Chondrocyte (in vitro differentiated cells): ENCODE data around the gene LDAH. TPM values are rescaled to one million over a fixed set of nuclear protein-coding genes. Genes with fewer than 3 reads are reported as not detected.
A peak's percentile ranks its signal among the peaks of the same experiment; 100 is the strongest.

ENCODE experiments used
- DNase-seq: peaks from one replicate; pipeline ENCODE4 v3.0.0; 2021; ENCODE audit warnings: mixed read lengths, low spot score
- H3K27ac Mint-ChIP-seq: one replicate; pipeline ENCODE4 v1.8.0; 2021; ENCODE audit warnings: mild to moderate bottlenecking, moderate library complexity, mixed read lengths; ENCODE audit not compliant: unreplicated experiment
- H3K27me3 Mint-ChIP-seq: 2 replicates; pipeline ENCODE4 v1.8.0; 2021; ENCODE audit warnings: low read depth, mixed read lengths
- H3K36me3 Mint-ChIP-seq: 2 replicates; pipeline ENCODE4 v1.8.0; 2021; ENCODE audit warnings: low read depth, mixed read lengths
- H3K4me1 Mint-ChIP-seq: 2 replicates; pipeline ENCODE4 v1.8.0; 2021; ENCODE audit warnings: low read depth, mild to moderate bottlenecking, mixed read lengths
- H3K4me3 Mint-ChIP-seq: one replicate; pipeline ENCODE4 v1.8.0; 2021; ENCODE audit warnings: mild to moderate bottlenecking, moderate library complexity, mixed read lengths; ENCODE audit not compliant: unreplicated experiment
- H3K9me3 Mint-ChIP-seq: 2 replicates; pipeline ENCODE4 v1.8.0; 2021; ENCODE audit warnings: low read depth, mixed read lengths
- CTCF ChIP-seq: fragments of 200-600 bp; sonication (generic); IDR thresholded peaks from 2 replicates; pipeline ENCODE4 v1.5.0; 2021; ENCODE audit warnings: antibody characterized with exemption, mild to moderate bottlenecking, moderate library complexity
- total RNA-seq: library from RNA; stranded (reverse); gene quantifications from 3 replicates; pipeline ENCODE4 v1.2.1, GENCODE V29; 2021

LDAH gene
- total RNA-seq, 1 donor from 2014 or later: 18.1 TPM

- Mint-ChIP-seq H3K36me3 (peaks cover 7% of the 10 kb centered on the region), H3K4me3 (peak overlapping the region; percentile 31), H3K9me3 (no peaks in the 10 kb centered on the region), H3K27ac (peak overlapping the region; percentile 32), H3K27me3 (peaks cover 12% of the 10 kb centered on the region), H3K4me1 (peaks cover 65% of the 10 kb centered on the region)
- no peak for TF ChIP-seq CTCF
- DNase-seq: no peak
These were observed 150.5 kb downstream of the LDAH start for GRCh38 chr2:20672201-20672951.

GRCh38 chr2:20671736-20672080, 151.2 kb downstream of the LDAH start:
- no peak overlapping the region for H3K27ac Mint-ChIP-seq

GRCh38 chr2:20671036-20671735, 151.7 kb downstream of the LDAH start:
- Mint-ChIP-seq H3K9me3 (no peaks in the 10 kb centered on the region), H3K4me1 (peaks cover 66% of the 10 kb centered on the region), H3K27me3 (peaks cover 12% of the 10 kb centered on the region), H3K27ac (no peak overlapping the region), H3K4me3 (no peak overlapping the region), H3K36me3 (peaks cover 7% of the 10 kb centered on the region)
- DNase-seq: no peak
- TF ChIP-seq CTCF: no peak

More at GRCh38 chr2:20671736-20672080, 151.2 kb downstream of the LDAH start:
- Mint-ChIP-seq H3K36me3 (peaks cover 7% of the 10 kb centered on the region), H3K4me3 (no peak overlapping the region), H3K9me3 (no peaks in the 10 kb centered on the region), H3K4me1 (peaks cover 65% of the 10 kb centered on the region), H3K27me3 (peaks cover 12% of the 10 kb centered on the region)
- no peak for TF ChIP-seq CTCF
- no peak for DNase-seq

GRCh38 chr2:20670315-20671035, 152.4 kb downstream of the LDAH start:
- Mint-ChIP-seq H3K27me3 (peaks cover 14% of the 10 kb centered on the region), H3K4me3 (peak overlapping the region; percentile 19), H3K27ac (no peak overlapping the region), H3K36me3 (peaks cover 7% of the 10 kb centered on the region), H3K9me3 (no peaks in the 10 kb centered on the region), H3K4me1 (peaks cover 65% of the 10 kb centered on the region)
- no peak for TF ChIP-seq CTCF
- no peak for DNase-seq
